Gastroesophageal sphincter (tissue), 3 donors: ENCODE results near the gene TTLL9.

Source experiments
- CTCF ChIP-seq, 4 experiments: fragments of 200-600 bp in 2 of 4; fragments of 450-650 bp in 2 of 4; sonication (generic) in 1 of 4; IDR thresholded peaks; one replicate each; pipeline ENCODE4 v1.5.1; 2017 to 2019; ENCODE audit warnings: antibody characterized with exemption in 4 of 4, mild to moderate bottlenecking in 2 of 4, moderate library complexity in 2 of 4
- POLR2A ChIP-seq, 2 donors: fragments of 450-650 bp; IDR thresholded peaks; one replicate each; pipeline ENCODE4 v1.6.1; 2017; ENCODE audit warnings: antibody characterized with exemption in 2 of 2, mild to moderate bottlenecking in 2 of 2, moderate library complexity in 1 of 2
- POLR2AphosphoS5 ChIP-seq: sonication (generic); formaldehyde crosslinking; IDR thresholded peaks from one replicate; pipeline ENCODE4 v1.6.1; 2017; ENCODE audit warnings: antibody characterized with exemption

- TF ChIP-seq POLR2AphosphoS5 (no peak), CTCF (IDR thresholded peaks at IDR 0.05) (no peak), POLR2A (IDR thresholded peaks at IDR 0.05) (no peak)
Measured at GRCh38 chr20:31927627-31928159, 57.3 kb downstream of the TTLL9 start.
